Activated T-cell treated with anti-CD3 and anti-CD28 coated beads, Interleukin-2, amount 50 U/mL, for 24 hours (primary cell): ENCODE results near the gene MRGPRF.
"Not testable (repeated sequence)": the region's sequence is repeated elsewhere in the genome, so short reads cannot be mapped to it uniquely, and the experiment has no call there.

Experiments used
- DNase-seq: peaks from one replicate; pipeline ENCODE4 v3.0.0-alpha.2; 2020
- H3K27ac Mint-ChIP-seq: 2 replicates; pipeline ENCODE4 v1.8.0; 2020; ENCODE audit warnings: mild to moderate bottlenecking, mixed read lengths
- H3K27me3 Mint-ChIP-seq: 2 replicates; pipeline ENCODE4 v1.8.0; 2020; ENCODE audit warnings: mixed read lengths
- H3K36me3 Mint-ChIP-seq: 2 replicates; pipeline ENCODE4 v1.8.0; 2020; ENCODE audit warnings: low read depth, mixed read lengths
- H3K4me1 Mint-ChIP-seq: 2 replicates; pipeline ENCODE4 v1.8.0; 2020; ENCODE audit warnings: low read depth, mixed read lengths
- H3K4me3 Mint-ChIP-seq: 2 replicates; pipeline ENCODE4 v1.8.0; 2020; ENCODE audit warnings: mild to moderate bottlenecking, moderate library complexity, mixed read lengths
- H3K9me3 Mint-ChIP-seq: 2 replicates; pipeline ENCODE4 v1.8.0; 2020; ENCODE audit warnings: mixed read lengths

The MRGPRF gene

DNA sequence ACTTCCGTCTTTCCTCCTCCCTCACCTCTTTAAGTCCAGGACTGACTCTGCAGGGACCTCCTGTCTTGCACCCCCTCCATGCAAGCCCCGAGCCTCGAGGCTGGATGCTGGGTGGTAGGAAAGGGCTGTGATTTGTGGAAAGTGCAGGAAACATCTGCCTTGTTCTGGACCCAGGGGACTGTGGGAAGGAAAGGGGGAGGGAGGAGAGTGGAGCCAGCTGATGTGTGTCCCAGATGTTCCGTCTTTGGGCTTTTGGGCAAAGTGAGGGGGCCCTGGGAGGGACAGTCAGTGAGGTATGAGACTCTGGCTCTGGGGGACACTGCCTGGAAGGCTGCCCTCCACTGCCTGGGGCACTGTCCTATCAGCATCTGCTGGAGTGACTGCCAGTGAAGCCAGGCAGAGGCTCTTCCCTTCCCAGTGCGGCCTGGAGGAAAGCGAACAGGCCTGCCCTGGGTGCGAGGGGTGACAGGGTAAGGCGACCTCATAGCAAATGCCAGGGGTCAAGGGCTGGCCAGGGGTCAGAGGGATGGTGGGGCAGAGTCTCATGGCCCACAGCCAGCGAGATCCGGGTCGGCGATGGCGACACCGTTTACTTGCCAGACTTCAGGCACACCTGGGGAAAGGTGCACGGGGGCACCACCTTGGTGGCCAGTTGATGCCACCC lies 34.0 kb downstream of the MRGPRF start:
- peaks cover 2% of the 10 kb centered on the region for H3K9me3 Mint-ChIP-seq
- H3K36me3 Mint-ChIP-seq = no peaks in the 10 kb centered on the region
- H3K4me1 Mint-ChIP-seq = peaks cover 2% of the 10 kb centered on the region
- no peak overlapping the region for H3K27ac Mint-ChIP-seq
- DNase-seq = no peak
- no peak overlapping the region for H3K4me3 Mint-ChIP-seq
- H3K27me3 Mint-ChIP-seq = peaks cover 9% of the 10 kb centered on the region

DNA sequence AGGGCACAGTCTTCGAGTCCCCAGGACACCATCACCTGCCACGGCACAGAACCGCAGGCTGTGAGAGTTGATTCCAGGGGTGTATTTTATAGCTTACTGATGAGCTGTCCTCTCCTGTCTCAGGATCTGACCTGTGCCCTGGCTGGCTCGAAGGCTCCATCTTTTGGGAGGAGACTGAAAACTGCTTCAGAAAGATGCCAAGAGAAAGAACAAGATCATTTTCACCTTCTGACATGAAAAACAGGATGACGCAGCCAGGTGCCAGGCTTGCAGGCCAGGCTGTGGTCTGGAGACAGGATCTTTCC lies 34.5 kb downstream of the MRGPRF start:
- Mint-ChIP-seq H3K27me3 (peaks cover 9% of the 10 kb centered on the region), H3K27ac (no peak overlapping the region)

GRCh38 chr11:68977781-68978625 lies 35.0 kb downstream of the MRGPRF start:
- Mint-ChIP-seq H3K27ac (no peak overlapping the region), H3K9me3 (peaks cover 2% of the 10 kb centered on the region), H3K4me1 (peaks cover 2% of the 10 kb centered on the region), H3K27me3 (peaks cover 9% of the 10 kb centered on the region), H3K4me3 (no peak overlapping the region), H3K36me3 (no peaks in the 10 kb centered on the region)
- DNase-seq = no peak

More for the DNA sequence above, 34.5 kb downstream of the MRGPRF start:
- DNase-seq = no peak
- Mint-ChIP-seq H3K36me3 (no peaks in the 10 kb centered on the region), H3K9me3 (peaks cover 2% of the 10 kb centered on the region), H3K4me3 (no peak overlapping the region), H3K4me1 (peaks cover 2% of the 10 kb centered on the region)

- Mint-ChIP-seq H3K27ac (no peak overlapping the region), H3K27me3 (peaks cover 9% of the 10 kb centered on the region), H3K4me3 (no peak overlapping the region), H3K36me3 (no peaks in the 10 kb centered on the region), H3K9me3 (no peaks in the 10 kb centered on the region), H3K4me1 (peaks cover 2% of the 10 kb centered on the region)
- DNase-seq = no peak
Observed at GRCh38 chr11:68976563-68976962, 36.5 kb downstream of the MRGPRF start.

GRCh38 chr11:68976095-68976494 lies 37.0 kb downstream of the MRGPRF start:
- Mint-ChIP-seq H3K27ac (no peak overlapping the region), H3K4me1 (peaks cover 2% of the 10 kb centered on the region), H3K27me3 (peaks cover 9% of the 10 kb centered on the region), H3K36me3 (no peaks in the 10 kb centered on the region), H3K9me3 (no peaks in the 10 kb centered on the region), H3K4me3 (no peak overlapping the region)
- DNase-seq = no peak

DNA sequence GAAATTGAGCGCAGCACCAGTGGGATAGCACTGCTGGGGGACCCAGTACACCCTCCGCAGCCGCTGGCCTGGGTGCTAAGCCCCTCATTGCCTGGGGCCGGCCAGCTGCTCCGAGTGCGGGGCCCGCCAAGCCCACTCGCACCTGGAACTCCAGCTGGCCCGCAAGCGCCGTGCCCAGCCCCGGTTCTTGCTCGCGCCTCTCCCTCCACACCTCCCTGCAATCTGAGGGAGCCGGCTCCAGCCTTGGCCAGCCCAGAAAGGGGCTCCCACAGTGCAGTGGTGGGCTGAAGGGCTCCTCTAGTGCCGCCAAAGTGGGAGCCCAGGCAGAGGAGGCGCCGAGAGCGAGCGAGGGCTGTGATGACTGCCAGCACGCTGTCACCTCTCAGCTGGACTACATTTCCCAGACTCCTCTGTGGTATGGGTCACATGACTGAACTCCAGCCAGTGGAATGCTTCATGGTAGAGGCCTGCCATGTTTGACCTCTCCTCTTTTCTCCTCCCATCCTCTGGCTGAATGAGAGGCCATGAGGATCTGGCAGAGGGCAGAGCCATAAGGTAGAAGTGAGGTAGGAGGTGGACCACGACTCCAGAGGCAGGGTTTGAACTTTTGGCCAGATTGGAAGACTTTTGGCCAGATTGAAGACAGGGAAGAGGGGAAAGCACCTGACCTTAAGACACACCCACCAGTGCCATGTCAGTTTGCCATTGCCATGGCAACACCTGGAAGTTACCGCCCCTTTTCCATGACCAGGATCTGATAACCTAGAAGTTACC lies 38.4 kb downstream of the MRGPRF start:
- H3K27ac Mint-ChIP-seq = peak overlapping the region; percentile 82
- H3K4me3 Mint-ChIP-seq = no peak overlapping the region
- DNase-seq = no peak
- H3K4me1 Mint-ChIP-seq = peaks cover 2% of the 10 kb centered on the region
- H3K27me3 Mint-ChIP-seq = peaks cover 9% of the 10 kb centered on the region
- H3K36me3 Mint-ChIP-seq = no peaks in the 10 kb centered on the region
- H3K9me3 Mint-ChIP-seq = no peaks in the 10 kb centered on the region

GRCh38 chr11:68973706-68974105 lies 39.3 kb downstream of the MRGPRF start:
- not testable (repeated sequence) for H3K4me1 Mint-ChIP-seq, H3K4me3 Mint-ChIP-seq, DNase-seq, H3K27me3 Mint-ChIP-seq, H3K9me3 Mint-ChIP-seq, H3K27ac Mint-ChIP-seq, H3K36me3 Mint-ChIP-seq

- peaks cover 3% of the 10 kb centered on the region for H3K27me3 Mint-ChIP-seq
- no peaks in the 10 kb centered on the region for H3K36me3 Mint-ChIP-seq
- no peak for DNase-seq
- H3K4me1 Mint-ChIP-seq = peaks cover 2% of the 10 kb centered on the region
- no peak overlapping the region for H3K27ac Mint-ChIP-seq
- H3K4me3 Mint-ChIP-seq = no peak overlapping the region
- H3K9me3 Mint-ChIP-seq = no peaks in the 10 kb centered on the region
Observed at GRCh38 chr11:68973219-68973618, 39.8 kb downstream of the MRGPRF start.

- Mint-ChIP-seq H3K27me3 (peaks cover 5% of the 10 kb centered on the region), H3K36me3 (no peaks in the 10 kb centered on the region), H3K27ac (no peak overlapping the region), H3K4me3 (no peak overlapping the region), H3K4me1 (peaks cover 4% of the 10 kb centered on the region), H3K9me3 (no peaks in the 10 kb centered on the region)
- DNase-seq = no peak
Observed at GRCh38 chr11:68970921-68971636, 42.0 kb downstream of the MRGPRF start.

GRCh38 chr11:68969386-68969785 lies 43.7 kb downstream of the MRGPRF start:
- Mint-ChIP-seq H3K9me3 (no peaks in the 10 kb centered on the region), H3K4me3 (no peak overlapping the region), H3K36me3 (no peaks in the 10 kb centered on the region), H3K4me1 (peaks cover 11% of the 10 kb centered on the region), H3K27me3 (peaks cover 5% of the 10 kb centered on the region), H3K27ac (no peak overlapping the region)
- no peak for DNase-seq

- no peak for DNase-seq
- no peak overlapping the region for H3K27ac Mint-ChIP-seq
- H3K9me3 Mint-ChIP-seq = no peaks in the 10 kb centered on the region
- H3K4me1 Mint-ChIP-seq = peaks cover 15% of the 10 kb centered on the region
- no peaks in the 10 kb centered on the region for H3K36me3 Mint-ChIP-seq
- no peak overlapping the region for H3K4me3 Mint-ChIP-seq
- H3K27me3 Mint-ChIP-seq = peaks cover 5% of the 10 kb centered on the region
Observed at GRCh38 chr11:68968306-68969250, 44.5 kb downstream of the MRGPRF start.

DNA sequence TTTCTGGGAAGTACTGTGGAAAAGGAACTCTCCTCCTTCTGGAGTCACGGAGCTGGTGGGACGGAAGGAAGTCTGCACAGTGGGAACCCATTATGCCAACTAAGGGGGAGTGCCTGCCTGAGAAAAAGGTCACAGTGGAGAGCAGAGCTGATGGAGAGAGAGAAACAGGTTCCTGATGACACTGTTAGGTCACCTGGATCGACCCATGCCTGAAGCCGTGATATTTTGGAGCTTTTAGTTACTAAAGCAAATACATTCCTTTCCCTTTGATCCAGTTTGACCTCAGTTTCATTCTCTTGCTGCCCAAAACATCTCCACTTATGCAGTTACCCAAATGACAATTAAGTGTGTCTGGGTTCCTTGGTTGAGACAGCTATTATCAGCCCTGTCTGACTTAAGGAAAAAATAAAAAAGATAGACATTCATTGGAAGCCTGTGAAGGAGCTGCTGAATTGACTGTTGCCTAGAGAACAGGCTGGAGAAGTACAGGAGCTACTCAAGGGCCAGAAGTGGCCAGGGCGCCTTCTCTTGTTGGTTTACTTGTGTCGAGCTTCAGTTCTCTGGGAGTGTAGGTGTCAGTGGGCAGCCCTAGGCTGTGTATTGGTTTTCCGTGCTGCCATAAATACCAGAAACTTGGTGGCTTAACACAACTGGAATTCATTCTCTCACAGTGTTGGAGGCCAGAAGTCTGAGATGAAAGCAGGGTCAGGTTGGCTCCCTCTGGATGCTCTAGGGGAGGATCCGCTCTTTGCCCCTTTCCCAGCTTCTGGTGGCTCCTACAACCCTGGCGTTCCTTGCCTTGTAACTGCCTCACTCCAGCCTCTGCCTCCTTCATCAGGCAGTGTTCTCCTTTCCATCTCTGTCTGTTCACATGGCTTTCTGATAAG lies 45.9 kb downstream of the MRGPRF start:
- Mint-ChIP-seq H3K9me3 (no peaks in the 10 kb centered on the region), H3K27me3 (peaks cover 5% of the 10 kb centered on the region), H3K4me1 (peaks cover 22% of the 10 kb centered on the region), H3K4me3 (no peak overlapping the region), H3K27ac (no peak overlapping the region), H3K36me3 (no peaks in the 10 kb centered on the region)
- DNase-seq = no peak
